Heart left ventricle (tissue), 16 donors: Measurements from ENCODE around the gene LIPG. TPM values are rescaled to one million over a fixed set of nuclear protein-coding genes. Genes with fewer than 3 reads are reported as not detected.

ENCODE experiments used
- ATAC-seq, 4 donors: fragments of 200-7000 bp; cut with Tn5 transposase; one replicate each; pipeline ENCODE4 v1.9.1; 2020 to 2022; ENCODE audit warnings: moderate library complexity in 4 of 4, mild to moderate bottlenecking in 3 of 4, moderate number of reproducible peaks in 1 of 4
- DNase-seq, 5 donors: peaks; one replicate each; pipeline ENCODE4 v3.0.0-alpha.2; 2020
- H3K27ac ChIP-seq, 12 donors: fragments of 200-600 bp; sonication (generic) in 4 of 12; one replicate each; pipeline versions ENCODE4 v1.5.0 to v1.8.0; 2016 to 2022; ENCODE audit warnings: mild to moderate bottlenecking in 2 of 12
- H3K27me3 ChIP-seq, 9 donors: fragments of 200-600 bp; sonication (generic) in 2 of 9; one replicate each; pipeline versions ENCODE4 v1.5.1 to v1.8.0; 2016 to 2022; ENCODE audit warnings: mild to moderate bottlenecking in 3 of 9
- H3K36me3 ChIP-seq, 9 donors: fragments of 200-600 bp; sonication (generic) in 2 of 9; one replicate each; pipeline versions ENCODE4 v1.5.0 to v1.8.0; 2018 to 2022; ENCODE audit warnings: mild to moderate bottlenecking in 2 of 9
- H3K4me1 ChIP-seq, 12 donors: fragments of 200-600 bp; sonication (generic) in 4 of 12; one replicate each; pipeline versions ENCODE4 v1.5.0 to v1.8.0; 2016 to 2022; ENCODE audit warnings: mild to moderate bottlenecking in 3 of 12
- H3K4me3 ChIP-seq, 12 donors: fragments of 200-600 bp; sonication (generic) in 4 of 12; one replicate each; pipeline versions ENCODE4 v1.5.0 to v1.8.0; 2017 to 2022; ENCODE audit warnings: mild to moderate bottlenecking in 9 of 12, moderate library complexity in 4 of 12
- H3K9me3 ChIP-seq, 12 donors: fragments of 200-600 bp; sonication (generic) in 4 of 12; one replicate each; pipeline versions ENCODE4 v1.5.0 to v1.8.0; 2016 to 2022; ENCODE audit warnings: mild to moderate bottlenecking in 1 of 12
- POLR2A ChIP-seq, 2 donors: fragments of 450-650 bp; IDR thresholded peaks; one replicate each; pipeline ENCODE4 v1.6.1; 2017; ENCODE audit warnings: antibody characterized with exemption in 2 of 2, mild to moderate bottlenecking in 2 of 2, moderate library complexity in 2 of 2
- WGBS, 4 donors: extraction: QIAGEN DNeasy Blood & Tissue Kit in 2 of 4; methylation state at CpG; one replicate each; pipeline versions ENCODE4 v1.1.5 to v1.1.7; 2013 to 2018; 5-methylcytosine and 5-hydroxymethylcytosine counted together
- intact Hi-C, 10 donors: fragments of 100-400 bp; cut with DNase I; formaldehyde crosslinking; loops; one replicate each; pipeline versions ENCODE4 v1.11.1 to v1.14.2; 2022
- polyA plus RNA-seq, 2 donors: library from polyadenylated mRNA; stranded (reverse); fragments of 200-250 nt; gene quantifications; one replicate each; pipeline ENCODE4 v1.2.3, GENCODE V29; 2013
- total RNA-seq, 9 donors: library from RNA; depleted of rRNA in 2 of 9; stranded (reverse); fragments of >200 nt in 2 of 9; fragmentation: NEBNext Ultra II Directional in 3 of 9; extraction: Animal tissue kit (Norgen Biotek cat#: 25700) in 3 of 9; gene quantifications; one replicate each; pipeline versions ENCODE4 v1.1.0 to v1.2.4, GENCODE V29; 2016 to 2023
- TF ChIP-seq, protein P1 (sequence below), 12 donors: fragments of 200-600 bp; sonication (generic) in 4 of 12; IDR thresholded peaks; one replicate each; pipeline versions ENCODE4 v1.5.0 to v1.8.0; 2018 to 2022; ENCODE audit warnings: antibody characterized with exemption in 12 of 12, mild to moderate bottlenecking in 5 of 12
- donor health status: ischemic (EF 13 %, LVEDD 7.1; RV severe dilation, severe dysfunction).
- donor health status: healthy with polysubstance abuse.
- donor health status: DM: no; HTN: yes; CAD: no.
- donor health status: DM: no; HTN: no; CAD: no.
- donor health status: ischemic (EF 25% LVEDD 6.9; RV normal size, moderate dysfunction).
- donor health status: ischemic (EF 25% LVEDD 5.7; RV mildly dilated, moderate dysfunction).
- donor health status: healthy.
- donor health status: DM: yes; HTN: yes; CAD: no.
- donor health status: ischemic (EF 35%, LVEDD 5.7; RV mildly dilated, moderate dysfunction).
- donor health status: nonischemic (EF 11% LVEDD 7.7; RV severe dilation, severe dysfunction).
- donor health status: DM: yes; HTN: yes; CAD: no.
- donor health status: PGD.
- donor health status: ischemic (EF 29% LVEDD 5.4; RV normal size, mild dysfunction).
- donor health status: nonischemic (EF 23%, LVEDD 6.1; RV moderate dilation, normal function).

The LIPG gene
- total and polyA plus RNA-seq, 11 donors = 0.04 to 12.1 (median 1.1) TPM; not detected in 3

DNA sequence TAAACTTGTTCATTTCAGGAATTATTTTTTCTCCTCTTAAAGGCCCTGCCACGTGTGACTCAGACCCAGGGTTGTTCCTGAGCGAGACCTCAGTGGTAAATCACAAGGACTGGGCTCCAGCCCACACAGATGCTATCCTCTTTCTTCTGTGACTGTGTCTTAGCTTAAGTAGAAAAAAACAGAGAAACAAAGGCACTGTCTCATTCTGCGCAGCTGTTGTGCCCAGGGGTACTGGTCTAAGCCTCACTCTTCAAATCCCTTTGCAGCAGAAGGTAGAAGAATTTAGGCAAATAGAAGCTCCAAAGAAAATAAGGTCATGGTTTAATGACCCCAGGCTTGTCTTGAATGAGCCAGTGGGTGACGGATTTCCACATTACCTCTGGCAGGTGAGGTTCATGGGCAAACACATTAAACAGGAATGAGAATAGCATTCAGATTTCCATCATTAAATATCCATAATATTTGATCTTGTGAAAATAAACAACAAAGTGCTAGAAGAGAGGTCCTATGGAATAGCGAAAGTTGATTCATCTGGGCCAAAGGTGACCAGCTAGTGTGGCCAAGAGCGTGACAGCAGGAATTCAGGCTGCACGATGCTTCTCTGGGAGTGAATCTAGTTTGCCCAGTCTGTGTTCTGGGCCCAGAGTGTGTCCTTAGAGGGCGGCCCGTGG, 63.3 kb downstream of the LIPG start:
- WGBS, 4 donors = 82 to 88% (median 85%) methylated on average over 9 of the region's 9 CpGs
- ATAC-seq = no peak

GRCh38 chr18:49626842-49627467, 65.1 kb downstream of the LIPG start:
- Histone ChIP-seq H3K27me3 (peaks cover 0 to 36% (median 3%) of the 10 kb centered on the region in 9 donors), H3K27ac (no peak overlapping the region), H3K4me1 (peaks cover 0 to 5% (median 0%) of the 10 kb centered on the region in 12 donors), H3K4me3 (no peak overlapping the region), H3K36me3 (no peaks in the 10 kb centered on the region), H3K9me3 (no peaks in the 10 kb centered on the region)
- DNase-seq = no peak
- TF ChIP-seq POLR2A (IDR thresholded peaks at IDR 0.05) = no peak
- TF ChIP-seq, protein P1, sequence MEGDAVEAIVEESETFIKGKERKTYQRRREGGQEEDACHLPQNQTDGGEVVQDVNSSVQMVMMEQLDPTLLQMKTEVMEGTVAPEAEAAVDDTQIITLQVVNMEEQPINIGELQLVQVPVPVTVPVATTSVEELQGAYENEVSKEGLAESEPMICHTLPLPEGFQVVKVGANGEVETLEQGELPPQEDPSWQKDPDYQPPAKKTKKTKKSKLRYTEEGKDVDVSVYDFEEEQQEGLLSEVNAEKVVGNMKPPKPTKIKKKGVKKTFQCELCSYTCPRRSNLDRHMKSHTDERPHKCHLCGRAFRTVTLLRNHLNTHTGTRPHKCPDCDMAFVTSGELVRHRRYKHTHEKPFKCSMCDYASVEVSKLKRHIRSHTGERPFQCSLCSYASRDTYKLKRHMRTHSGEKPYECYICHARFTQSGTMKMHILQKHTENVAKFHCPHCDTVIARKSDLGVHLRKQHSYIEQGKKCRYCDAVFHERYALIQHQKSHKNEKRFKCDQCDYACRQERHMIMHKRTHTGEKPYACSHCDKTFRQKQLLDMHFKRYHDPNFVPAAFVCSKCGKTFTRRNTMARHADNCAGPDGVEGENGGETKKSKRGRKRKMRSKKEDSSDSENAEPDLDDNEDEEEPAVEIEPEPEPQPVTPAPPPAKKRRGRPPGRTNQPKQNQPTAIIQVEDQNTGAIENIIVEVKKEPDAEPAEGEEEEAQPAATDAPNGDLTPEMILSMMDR (IDR thresholded peaks at IDR 0.05) = no peak
- intact Hi-C loops = loop anchor here in 2 of 10 donors (10.0 kb wide), 2 partner anchors 62 to 118 kb away; partner anchors contain the start of gene LIPG (in 1 of the 2)
- ATAC-seq = no peak
- 65 to 74% (median 72%) methylated on average over 7 to 8 of the region's 8 CpGs for WGBS, 4 donors

More for the DNA sequence above, 63.3 kb downstream of the LIPG start:
- Histone ChIP-seq H3K4me1 (peaks cover 0 to 5% (median 0%) of the 10 kb centered on the region in 12 donors), H3K9me3 (no peaks in the 10 kb centered on the region), H3K27me3 (peaks cover 0 to 41% (median 6%) of the 10 kb centered on the region in 9 donors), H3K36me3 (no peaks in the 10 kb centered on the region), H3K4me3 (no peak overlapping the region), H3K27ac (no peak overlapping the region)
- intact Hi-C loops = loop anchor here in 2 of 10 donors (10.0 kb wide), 2 partner anchors 60 to 120 kb away; partner anchors contain the start of gene LIPG (in 1 of the 2)
- no peak for DNase-seq
- no peak for TF ChIP-seq POLR2A (IDR thresholded peaks at IDR 0.05)
- TF ChIP-seq, protein P1 (IDR thresholded peaks at IDR 0.05) = no peak

- no peak overlapping the region for H3K27ac ChIP-seq
- no peaks in the 10 kb centered on the region for H3K9me3 ChIP-seq
- H3K27me3 ChIP-seq = peaks cover 0 to 30% (median 2%) of the 10 kb centered on the region in 9 donors
- H3K36me3 ChIP-seq = no peaks in the 10 kb centered on the region
- 60 to 92% (median 78%) methylated on average over 3 of the region's 3 CpGs for WGBS, 4 donors
- TF ChIP-seq POLR2A (IDR thresholded peaks at IDR 0.05) = no peak
- TF ChIP-seq, protein P1 (IDR thresholded peaks at IDR 0.05) = no peak
- no peak overlapping the region for H3K4me3 ChIP-seq
- DNase-seq = no peak
- intact Hi-C loops = loop anchor here in 2 of 10 donors (10.0 kb wide), 2 partner anchors 63 to 117 kb away; partner anchors contain the start of gene LIPG (in 1 of the 2)
- peaks cover 0 to 5% (median 0%) of the 10 kb centered on the region in 12 donors for H3K4me1 ChIP-seq
- ATAC-seq = no peak
Measured at GRCh38 chr18:49628119-49628518, 66.3 kb downstream of the LIPG start.
